Measurements from ENCODE around the gene HPS4.

DNA sequence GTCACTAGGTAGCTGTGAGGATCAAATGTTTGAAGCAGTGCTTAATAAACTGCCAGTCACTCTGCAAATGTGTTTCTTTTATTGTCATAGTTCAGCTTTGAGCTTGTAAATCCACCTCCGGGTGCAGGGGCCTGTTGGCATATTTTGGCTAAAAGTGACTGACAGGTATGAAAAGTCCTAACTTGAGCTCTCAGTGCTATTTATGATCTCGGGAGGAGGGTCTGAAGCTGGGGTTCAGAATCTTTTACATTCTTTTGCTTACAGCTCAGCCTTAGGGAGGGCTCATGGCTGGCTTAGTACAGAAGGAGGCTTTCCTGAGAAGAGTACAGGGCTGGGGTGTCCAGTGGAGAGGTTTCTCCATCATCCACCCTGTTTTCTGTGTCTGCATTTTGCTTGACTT, 53.0 kb downstream of the HPS4 start:
- TF ChIP-seq TARDBP (IDR thresholded peaks at IDR 0.05) (no peak), BHLHE40 (IDR thresholded peaks at IDR 0.05; ENCODE audit: borderline replicate concordance) (no peak), FOXA1 (IDR thresholded peaks at IDR 0.05) (no peak), FOXM1 (IDR thresholded peaks at IDR 0.05; ENCODE audit: borderline replicate concordance) (no peak), ARNT (IDR thresholded peaks at IDR 0.05) (no peak), ZNF384 (IDR thresholded peaks at IDR 0.05) (no peak), HDGF (IDR thresholded peaks at IDR 0.05; ENCODE audit: borderline replicate concordance) (no peak), SUZ12 (IDR thresholded peaks at IDR 0.05) (no peak), L3MBTL2 (conservative IDR thresholded peaks at IDR 0.05) (no peak), SP1 (IDR thresholded peaks at IDR 0.05) (no peak), LEF1 (IDR thresholded peaks at IDR 0.05; ENCODE audit: borderline replicate concordance) (no peak)
- TF ChIP-seq, protein P1, sequence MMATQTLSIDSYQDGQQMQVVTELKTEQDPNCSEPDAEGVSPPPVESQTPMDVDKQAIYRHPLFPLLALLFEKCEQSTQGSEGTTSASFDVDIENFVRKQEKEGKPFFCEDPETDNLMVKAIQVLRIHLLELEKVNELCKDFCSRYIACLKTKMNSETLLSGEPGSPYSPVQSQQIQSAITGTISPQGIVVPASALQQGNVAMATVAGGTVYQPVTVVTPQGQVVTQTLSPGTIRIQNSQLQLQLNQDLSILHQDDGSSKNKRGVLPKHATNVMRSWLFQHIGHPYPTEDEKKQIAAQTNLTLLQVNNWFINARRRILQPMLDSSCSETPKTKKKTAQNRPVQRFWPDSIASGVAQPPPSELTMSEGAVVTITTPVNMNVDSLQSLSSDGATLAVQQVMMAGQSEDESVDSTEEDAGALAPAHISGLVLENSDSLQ (IDR thresholded peaks at IDR 0.05), result no peak

Data from HEK293T (cell line).